CD4-positive, alpha-beta T cell (primary cell): ENCODE measurements around the gene EBPL. TPM values are rescaled to one million over a fixed set of nuclear protein-coding genes. Genes with fewer than 3 reads are reported as not detected.

ENCODE experiments used
- ATAC-seq: fragments of 200-7000 bp; cut with Tn5 transposase; one replicate; pipeline ENCODE4 v1.10.0; 2022; ENCODE audit warnings: mild to moderate bottlenecking; ENCODE audit not compliant: poor library complexity
- CTCF ChIA-PET: fragments of 350-600 bp; sonication (Branson Sonifier 250); formaldehyde crosslinking; loops from one replicate; lab custom pipeline; 2021; ENCODE audit warnings: antibody characterized with exemption, inconsistent platforms; lab: Charles Lee
- POLR2A ChIA-PET: fragments of 350-600 bp; sonication (Branson Sonifier 250); formaldehyde crosslinking; loops from one replicate; lab custom pipeline; 2021; ENCODE audit warnings: antibody characterized with exemption, inconsistent platforms; lab: Charles Lee
- DNase-seq, 14 experiments: peaks; one replicate each; pipeline ENCODE4 v3.0.0-alpha.2; 2013 to 2020; ENCODE audit warnings: mixed read lengths in 2 of 14
- H3K27ac ChIP-seq, 2 donors: one replicate each; pipeline versions ENCODE4 v1.5.1 to v1.7.0; 2013; ENCODE audit warnings: low read length in 2 of 2, low read depth in 1 of 2, mild to moderate bottlenecking in 1 of 2
- H3K27me3 ChIP-seq, 2 experiments: 1 replicate in 1 of 2; 2 replicates in 1 of 2; pipeline versions ENCODE4 v1.6.1 to v1.7.0; 2013; ENCODE audit warnings: low read length in 2 of 2, control low read depth in 1 of 2, mild to moderate bottlenecking in 1 of 2, moderate library complexity in 1 of 2; ENCODE audit not compliant: insufficient read depth in 2 of 2, control insufficient read depth in 1 of 2
- H3K36me3 ChIP-seq: one replicate; pipeline ENCODE4 v1.6.1; 2013; ENCODE audit warnings: low read length, control low read depth; ENCODE audit not compliant: insufficient read depth
- H3K4me1 ChIP-seq: one replicate; pipeline ENCODE4 v1.6.1; 2013; ENCODE audit warnings: low read length, control low read depth; ENCODE audit not compliant: insufficient read depth
- H3K4me3 ChIP-seq: one replicate; pipeline ENCODE4 v1.5.1; 2013; ENCODE audit warnings: mild to moderate bottlenecking, low read length, moderate library complexity
- H3K9me3 ChIP-seq, 2 experiments: 1 replicate in 1 of 2; 2 replicates in 1 of 2; pipeline versions ENCODE4 v1.6.1 to v1.7.0; 2013; ENCODE audit warnings: low read length in 2 of 2, mild to moderate bottlenecking in 2 of 2, control low read depth in 1 of 2, moderate library complexity in 1 of 2; ENCODE audit not compliant: control insufficient read depth in 1 of 2, insufficient read depth in 1 of 2
- H3K27ac Mint-ChIP-seq: one replicate; pipeline ENCODE4 v1.8.0; 2020; ENCODE audit warnings: mixed read lengths
- H3K27me3 Mint-ChIP-seq: one replicate; pipeline ENCODE4 v1.8.0; 2021; ENCODE audit warnings: mixed read lengths
- H3K36me3 Mint-ChIP-seq: one replicate; pipeline ENCODE4 v1.8.0; 2021; ENCODE audit warnings: low read depth, mixed read lengths
- H3K4me1 Mint-ChIP-seq: one replicate; pipeline ENCODE4 v1.8.0; 2021; ENCODE audit warnings: low read depth, mixed read lengths
- H3K4me3 Mint-ChIP-seq: one replicate; pipeline ENCODE4 v1.8.0; 2020; ENCODE audit warnings: mild to moderate bottlenecking, mixed read lengths
- H3K9me3 Mint-ChIP-seq: one replicate; pipeline ENCODE4 v1.8.0; 2020; ENCODE audit warnings: mixed read lengths
- intact Hi-C, 2 experiments: fragments of 100-400 bp; cut with DNase I in 1 of 2; cut with micrococcal nuclease in 1 of 2; formaldehyde crosslinking; loops; one replicate each; pipeline versions ENCODE4 v1.15.1 to v1.9.0; 2023 to 2025; cut with DNase I, micrococcal nuclease
- total RNA-seq, 174 experiments: library from RNA in 2 of 174; stranded (reverse) in 2 of 174; gene quantifications; one replicate each; pipeline ENCODE4 v1.2.3 and lab custom pipeline; 2021 to 2026
- TF ChIP-seq, protein P1 (sequence below): fragments of 200-600 bp; IDR thresholded peaks from one replicate; pipeline ENCODE4 v1.8.0; 2022; ENCODE audit warnings: antibody characterized with exemption, mild to moderate bottlenecking

The EBPL gene
- total RNA-seq, 2 experiments from 2014 or later, result 22.3 to 23.2 TPM

- Histone ChIP-seq H3K9me3 (no peaks in the 10 kb centered on the region), H3K4me1 (no peaks in the 10 kb centered on the region), H3K36me3 (peaks cover 12% of the 10 kb centered on the region), H3K27me3 (no peaks in the 10 kb centered on the region), H3K4me3 (no peak overlapping the region), H3K27ac (no peak overlapping the region)
- H3K27ac Mint-ChIP-seq, result no peak overlapping the region
- no peaks in the 10 kb centered on the region for H3K27me3 Mint-ChIP-seq
- no peak for ATAC-seq
- no peak overlapping the region for H3K4me3 Mint-ChIP-seq
- peaks cover 25% of the 10 kb centered on the region for H3K36me3 Mint-ChIP-seq
- H3K4me1 Mint-ChIP-seq, result peaks cover 11% of the 10 kb centered on the region
- ChIA-PET POLR2A (no interaction called here), CTCF (no interaction called here)
- TF ChIP-seq, protein P1, sequence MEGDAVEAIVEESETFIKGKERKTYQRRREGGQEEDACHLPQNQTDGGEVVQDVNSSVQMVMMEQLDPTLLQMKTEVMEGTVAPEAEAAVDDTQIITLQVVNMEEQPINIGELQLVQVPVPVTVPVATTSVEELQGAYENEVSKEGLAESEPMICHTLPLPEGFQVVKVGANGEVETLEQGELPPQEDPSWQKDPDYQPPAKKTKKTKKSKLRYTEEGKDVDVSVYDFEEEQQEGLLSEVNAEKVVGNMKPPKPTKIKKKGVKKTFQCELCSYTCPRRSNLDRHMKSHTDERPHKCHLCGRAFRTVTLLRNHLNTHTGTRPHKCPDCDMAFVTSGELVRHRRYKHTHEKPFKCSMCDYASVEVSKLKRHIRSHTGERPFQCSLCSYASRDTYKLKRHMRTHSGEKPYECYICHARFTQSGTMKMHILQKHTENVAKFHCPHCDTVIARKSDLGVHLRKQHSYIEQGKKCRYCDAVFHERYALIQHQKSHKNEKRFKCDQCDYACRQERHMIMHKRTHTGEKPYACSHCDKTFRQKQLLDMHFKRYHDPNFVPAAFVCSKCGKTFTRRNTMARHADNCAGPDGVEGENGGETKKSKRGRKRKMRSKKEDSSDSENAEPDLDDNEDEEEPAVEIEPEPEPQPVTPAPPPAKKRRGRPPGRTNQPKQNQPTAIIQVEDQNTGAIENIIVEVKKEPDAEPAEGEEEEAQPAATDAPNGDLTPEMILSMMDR, result no peak
- no peaks in the 10 kb centered on the region for H3K9me3 Mint-ChIP-seq
- intact Hi-C loops, result loop anchor here in 1 of 2 experiments (10.0 kb wide), 3 partner anchors 253 to 723 kb away; partner anchors contain the start of genes CAB39L, FNDC3A and SETDB2
- DNase-seq, result no peak
Observed at GRCh38 chr13:49697468-49697867, 6.2 kb upstream of the EBPL start.

DNA sequence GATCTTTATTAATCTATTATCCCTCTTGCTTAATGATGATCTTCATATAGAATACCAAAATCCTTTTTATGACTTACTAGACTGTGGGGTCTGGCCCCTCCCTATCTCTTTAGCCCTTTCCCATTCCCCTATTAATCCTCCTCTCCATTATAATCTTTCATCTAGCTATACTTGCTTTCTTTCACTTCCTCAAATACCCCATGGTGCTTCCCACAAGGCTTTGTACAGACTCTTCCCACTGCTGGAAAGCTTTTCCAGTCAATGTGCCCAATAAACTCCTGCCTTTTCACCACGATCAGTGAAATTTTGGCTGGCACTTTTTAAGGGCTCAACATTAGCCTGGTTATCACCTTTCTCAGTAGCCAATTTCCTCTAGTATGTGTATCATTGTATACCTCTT is 3.2 kb upstream of the EBPL start:
- Histone ChIP-seq H3K36me3 (peaks cover 4% of the 10 kb centered on the region), H3K4me3 (no peak overlapping the region), H3K27me3 (no peaks in the 10 kb centered on the region), H3K9me3 (no peaks in the 10 kb centered on the region), H3K4me1 (peaks cover 18% of the 10 kb centered on the region), H3K27ac (no peak overlapping the region)
- CTCF ChIA-PET, result no interaction called here
- Mint-ChIP-seq H3K36me3 (no peaks in the 10 kb centered on the region), H3K27ac (no peak overlapping the region), H3K4me1 (peaks cover 34% of the 10 kb centered on the region), H3K4me3 (peak overlapping the region; percentile 54), H3K9me3 (no peaks in the 10 kb centered on the region), H3K27me3 (no peaks in the 10 kb centered on the region)
- POLR2A ChIA-PET, result no interaction called here
- ATAC-seq (no peak), DNase-seq (no peak)
- TF ChIP-seq, protein P1, result no peak
- intact Hi-C loops, result loop anchor here in 1 of 2 experiments (10.0 kb wide), 3 partner anchors 250 to 720 kb away; partner anchors contain the start of genes CAB39L, FNDC3A and SETDB2

DNA sequence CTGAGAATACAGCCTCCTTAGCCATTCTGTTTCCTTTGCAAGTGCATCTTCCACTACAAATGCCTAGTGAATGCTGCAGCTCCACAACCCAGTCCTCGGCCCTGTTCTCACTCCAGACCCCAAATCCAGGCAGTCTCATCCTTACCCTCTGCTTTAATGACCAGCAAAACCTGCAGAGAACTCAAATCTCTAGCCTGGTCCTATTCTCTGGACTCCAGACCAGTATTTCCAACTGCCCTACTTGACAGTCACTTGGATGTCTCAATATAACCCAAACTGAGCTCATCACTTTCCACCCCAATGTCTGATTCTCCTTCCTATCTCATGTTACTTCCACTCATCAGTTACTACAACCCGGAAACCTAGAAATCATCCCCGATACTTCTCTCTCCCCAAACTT is 2.6 kb upstream of the EBPL start:
- ATAC-seq (no peak), DNase-seq (no peak)
- Histone ChIP-seq H3K4me3 (no peak overlapping the region), H3K36me3 (peaks cover 4% of the 10 kb centered on the region), H3K4me1 (peaks cover 19% of the 10 kb centered on the region), H3K9me3 (no peaks in the 10 kb centered on the region), H3K27ac (no peak overlapping the region), H3K27me3 (no peaks in the 10 kb centered on the region)
- Mint-ChIP-seq H3K27me3 (no peaks in the 10 kb centered on the region), H3K36me3 (no peaks in the 10 kb centered on the region), H3K4me3 (peak overlapping the region; percentile 62), H3K9me3 (no peaks in the 10 kb centered on the region), H3K4me1 (peaks cover 35% of the 10 kb centered on the region), H3K27ac (no peak overlapping the region)
- CTCF ChIA-PET, result no interaction called here
- intact Hi-C loops, result loop anchor here in 1 of 2 experiments (10.0 kb wide), 3 partner anchors 249 to 719 kb away; partner anchors contain the start of genes CAB39L, FNDC3A and SETDB2
- TF ChIP-seq, protein P1, result no peak
- POLR2A ChIA-PET, result no interaction called here
